Activated CD8-positive, alpha-beta T cell treated with anti-CD3 and anti-CD28 coated beads for 36 hours (primary cell): ENCODE results near the gene TTLL4. TPM values are rescaled to one million over a fixed set of nuclear protein-coding genes. Genes with fewer than 3 reads are reported as not detected.
"Not testable (repeated sequence)": the region's sequence is repeated elsewhere in the genome, so short reads cannot be mapped to it uniquely, and the experiment has no call there.

Source experiments
- ATAC-seq: fragments of 200-7000 bp; cut with Tn5 transposase; one replicate; pipeline ENCODE4 v1.10.0; 2021; ENCODE audit warnings: mild to moderate bottlenecking, moderate library complexity
- CTCF ChIA-PET: fragments of 350-600 bp; sonication (Branson Sonifier 250); formaldehyde crosslinking; loops from one replicate; lab custom pipeline; 2021; ENCODE audit warnings: antibody characterized with exemption; lab: Charles Lee
- POLR2A ChIA-PET: fragments of 350-600 bp; sonication (Branson Sonifier 250); formaldehyde crosslinking; loops from one replicate; lab custom pipeline; 2021; ENCODE audit warnings: antibody characterized with exemption; lab: Charles Lee
- DNase-seq: peaks from one replicate; pipeline ENCODE4 v3.0.0-alpha.2; 2020
- H3K27ac Mint-ChIP-seq: one replicate; pipeline ENCODE4 v1.8.0; 2021; ENCODE audit warnings: mild to moderate bottlenecking, mixed read lengths
- H3K27me3 Mint-ChIP-seq: one replicate; pipeline ENCODE4 v1.8.0; 2021; ENCODE audit warnings: mixed read lengths
- H3K36me3 Mint-ChIP-seq: one replicate; pipeline ENCODE4 v1.8.0; 2021; ENCODE audit warnings: low read depth, mixed read lengths
- H3K4me1 Mint-ChIP-seq: one replicate; pipeline ENCODE4 v1.8.0; 2021; ENCODE audit warnings: low read depth, mixed read lengths
- H3K4me3 Mint-ChIP-seq: one replicate; pipeline ENCODE4 v1.8.0; 2021; ENCODE audit warnings: mild to moderate bottlenecking, moderate library complexity, mixed read lengths
- H3K9me3 Mint-ChIP-seq: one replicate; pipeline ENCODE4 v1.8.0; 2021; ENCODE audit warnings: mixed read lengths
- CTCF ChIP-seq: fragments of 200-600 bp; IDR thresholded peaks from one replicate; pipeline ENCODE4 v1.8.0; 2022; ENCODE audit warnings: antibody characterized with exemption, mild to moderate bottlenecking
- intact Hi-C: fragments of 100-400 bp; cut with micrococcal nuclease; formaldehyde crosslinking; loops from one replicate; pipeline ENCODE4 v1.10.0; 2022
- total RNA-seq, 2 experiments: library from RNA; stranded (reverse); gene quantifications; one replicate each; pipeline ENCODE4 v1.2.3, GENCODE V29; 2021

TTLL4 gene
- total RNA-seq, 2 experiments from 2014 or later = 32.2 to 36.6 TPM

- CTCF ChIA-PET = interaction anchor here (1.5 kb wide), 1 partner anchor 30 kb away, joined by 4 read pairs; the partner anchor contains the start of gene TTLL4
- H3K4me1 Mint-ChIP-seq = no peaks in the 10 kb centered on the region
- H3K9me3 Mint-ChIP-seq = no peaks in the 10 kb centered on the region
- ATAC-seq (no peak), DNase-seq (no peak)
- intact Hi-C loops = no loop called here
- H3K4me3 Mint-ChIP-seq = no peak overlapping the region
- no peak overlapping the region for H3K27ac Mint-ChIP-seq
- no peaks in the 10 kb centered on the region for H3K27me3 Mint-ChIP-seq
- no peaks in the 10 kb centered on the region for H3K36me3 Mint-ChIP-seq
- POLR2A ChIA-PET = interaction anchor here (0.5 to 0.8 kb wide), 2 partner anchors 12 to 279 kb away, joined by 3 read pairs; partner anchors contain the start of gene CDK5R2
- TF ChIP-seq CTCF = no peak
Measured at GRCh38 chr2:218680061-218680460, 30.6 kb upstream of the TTLL4 start.

GRCh38 chr2:218687400-218688060 is 23.1 kb upstream of the TTLL4 start:
- H3K36me3 Mint-ChIP-seq, H3K9me3 Mint-ChIP-seq, H3K4me1 Mint-ChIP-seq, H3K27me3 Mint-ChIP-seq, intact Hi-C loops, H3K27ac Mint-ChIP-seq, H3K4me3 Mint-ChIP-seq: not testable (repeated sequence)
- peak; percentile 50 for DNase-seq
- CTCF ChIA-PET = interaction anchor here (0.7 to 2.2 kb wide), 16 partner anchors 10 to 160 kb away, joined by 3 to 19 read pairs (median 5); partner anchors contain the start of genes BCS1L, RNF25, STK36 and TTLL4
- POLR2A ChIA-PET = interaction anchor here (1.2 kb wide), 1 partner anchor 53 kb away, joined by 3 read pairs; no protein-coding TSS in a partner anchor
- ATAC-seq = peak; percentile 85
- TF ChIP-seq CTCF = peak; percentile 47

GRCh38 chr2:218691234-218691633 is 19.4 kb upstream of the TTLL4 start:
- no peak for ATAC-seq
- H3K27me3 Mint-ChIP-seq = no peaks in the 10 kb centered on the region
- no peak overlapping the region for H3K27ac Mint-ChIP-seq
- no peaks in the 10 kb centered on the region for H3K36me3 Mint-ChIP-seq
- peaks cover 2% of the 10 kb centered on the region for H3K4me1 Mint-ChIP-seq
- no peak for DNase-seq
- H3K9me3 Mint-ChIP-seq = no peaks in the 10 kb centered on the region
- no peak overlapping the region for H3K4me3 Mint-ChIP-seq
- no peak for TF ChIP-seq CTCF
- intact Hi-C loops = no loop called here
- CTCF ChIA-PET = interaction anchor here (1.4 to 1.7 kb wide), 2 partner anchors 32 to 156 kb away, joined by 3 to 4 read pairs; partner anchors contain the start of genes BCS1L and ZNF142
- POLR2A ChIA-PET = no interaction called here

GRCh38 chr2:218694405-218695145 is 16.1 kb upstream of the TTLL4 start:
- Mint-ChIP-seq H3K9me3 (no peaks in the 10 kb centered on the region), H3K27me3 (no peaks in the 10 kb centered on the region), H3K4me3 (no peak overlapping the region), H3K4me1 (no peaks in the 10 kb centered on the region), H3K36me3 (no peaks in the 10 kb centered on the region), H3K27ac (no peak overlapping the region)
- CTCF ChIA-PET = interaction anchor here (3.2 kb wide), 1 partner anchor 16 kb away, joined by 11 read pairs; the partner anchor contains the start of gene TTLL4
- ATAC-seq (no peak), DNase-seq (no peak)
- intact Hi-C loops = no loop called here
- no peak for TF ChIP-seq CTCF
- POLR2A ChIA-PET = no interaction called here
